Mesenchymal stem cell (in vitro differentiated cells and primary cell): ENCODE data around the gene PCAT6.

Source experiments
- DNase-seq: peaks from one replicate; pipeline ENCODE4 v3.0.0-alpha.2; 2013
- H2AFZ ChIP-seq: one replicate; pipeline ENCODE4 v1.6.1; 2013; ENCODE audit warnings: low read depth, mild to moderate bottlenecking, control low read depth, inconsistent platforms, low read length, moderate library complexity
- H2AK5ac ChIP-seq: 2 replicates; pipeline ENCODE4 v1.6.1; 2013; ENCODE audit warnings: low read length, moderate library complexity, mild to moderate bottlenecking, inconsistent platforms; ENCODE audit not compliant: severe bottlenecking
- H2BK120ac ChIP-seq: one replicate; pipeline ENCODE4 v1.6.1; 2013; ENCODE audit warnings: low read depth, mild to moderate bottlenecking, inconsistent platforms, low read length, moderate library complexity
- H2BK12ac ChIP-seq, 2 experiments: one replicate each; pipeline ENCODE4 v1.6.1; 2013; ENCODE audit warnings: inconsistent platforms in 2 of 2, low read length in 2 of 2, mild to moderate bottlenecking in 2 of 2, moderate library complexity in 2 of 2, control low read depth in 1 of 2
- H2BK15ac ChIP-seq: one replicate; pipeline ENCODE4 v1.6.1; 2013; ENCODE audit warnings: mild to moderate bottlenecking, low read depth, inconsistent platforms; ENCODE audit not compliant: poor library complexity, severe bottlenecking
- H2BK5ac ChIP-seq: 2 replicates; pipeline ENCODE4 v1.6.1; 2013; ENCODE audit warnings: low read depth, mild to moderate bottlenecking, low read length, control low read depth, inconsistent platforms; ENCODE audit not compliant: poor library complexity, severe bottlenecking
- H3K14ac ChIP-seq, 2 experiments: one replicate each; pipeline ENCODE4 v1.6.1; 2013; ENCODE audit warnings: inconsistent platforms in 2 of 2, low read length in 2 of 2, control low read depth in 1 of 2, mild to moderate bottlenecking in 1 of 2, moderate library complexity in 1 of 2
- H3K18ac ChIP-seq, 2 experiments: one replicate each; pipeline ENCODE4 v1.6.1; 2013; ENCODE audit warnings: inconsistent platforms in 2 of 2, low read length in 2 of 2, control low read depth in 1 of 2, low read depth in 1 of 2, mild to moderate bottlenecking in 1 of 2
- H3K23ac ChIP-seq, 2 experiments: one replicate each; pipeline ENCODE4 v1.6.1; 2013; ENCODE audit warnings: inconsistent platforms in 2 of 2, low read length in 2 of 2, mild to moderate bottlenecking in 2 of 2, moderate library complexity in 2 of 2, control low read depth in 1 of 2
- H3K27ac ChIP-seq: 2 replicates; pipeline ENCODE4 v1.5.1; 2013; ENCODE audit warnings: mild to moderate bottlenecking, moderate library complexity, low read length, control low read depth, inconsistent platforms; ENCODE audit not compliant: poor library complexity, severe bottlenecking
- H3K27me3 ChIP-seq, 2 experiments: 2 replicates each; pipeline versions ENCODE4 v1.6.1 to v1.7.0; 2013; ENCODE audit warnings: low read length in 2 of 2, mild to moderate bottlenecking in 2 of 2, moderate library complexity in 2 of 2, control low read depth in 1 of 2, inconsistent platforms in 1 of 2; ENCODE audit not compliant: control insufficient read depth in 1 of 2, insufficient read depth in 1 of 2
- H3K36me3 ChIP-seq, 2 experiments: 2 replicates each; pipeline versions ENCODE4 v1.6.1 to v1.7.0; 2013; ENCODE audit warnings: low read length in 2 of 2, control low read depth in 1 of 2, inconsistent platforms in 1 of 2, low read depth in 1 of 2, mild to moderate bottlenecking in 1 of 2; ENCODE audit not compliant: insufficient read depth in 2 of 2, control insufficient read depth in 1 of 2
- H3K4ac ChIP-seq, 2 experiments: one replicate each; pipeline ENCODE4 v1.6.1; 2013; ENCODE audit warnings: inconsistent platforms in 2 of 2, low read length in 2 of 2, mild to moderate bottlenecking in 2 of 2, moderate library complexity in 2 of 2, control low read depth in 1 of 2, low read depth in 1 of 2
- H3K4me1 ChIP-seq: 2 replicates; pipeline ENCODE4 v1.6.1; 2013; ENCODE audit warnings: low read depth, low read length, control low read depth; ENCODE audit not compliant: control insufficient read depth, insufficient read depth
- H3K4me2 ChIP-seq: 2 replicates; pipeline ENCODE4 v1.6.1; 2013; ENCODE audit warnings: low read length, mild to moderate bottlenecking, inconsistent platforms; ENCODE audit not compliant: poor library complexity, severe bottlenecking
- H3K4me3 ChIP-seq, 2 experiments: 2 replicates each; pipeline versions ENCODE4 v1.5.1 to v1.7.0; 2013; ENCODE audit warnings: low read length in 2 of 2, mild to moderate bottlenecking in 2 of 2, control low read depth in 1 of 2, low read depth in 1 of 2; ENCODE audit not compliant: insufficient read depth in 1 of 2
- H3K79me1 ChIP-seq: replicated peaks from 2 replicates; pipeline ENCODE4 v1.6.1; 2013; ENCODE audit warnings: mild to moderate bottlenecking, control low read depth, low read length, inconsistent platforms; ENCODE audit not compliant: poor library complexity, severe bottlenecking
- H3K9ac ChIP-seq: 2 replicates; pipeline ENCODE4 v1.7.0; 2013; ENCODE audit warnings: mild to moderate bottlenecking, low read length, moderate library complexity
- H3K9me3 ChIP-seq: 2 replicates; pipeline ENCODE4 v1.7.0; 2013; ENCODE audit warnings: mild to moderate bottlenecking, low read length; ENCODE audit not compliant: control insufficient read depth
- H4K8ac ChIP-seq: one replicate; pipeline ENCODE4 v1.6.1; 2013; ENCODE audit warnings: inconsistent platforms, mild to moderate bottlenecking, low read length, moderate library complexity
- H4K91ac ChIP-seq: one replicate; pipeline ENCODE4 v1.6.1; 2013; ENCODE audit warnings: mild to moderate bottlenecking, low read length, inconsistent platforms
- WGBS: methylation state at CpG from one replicate; pipeline ENCODE4 v1.1.7; 2013; ENCODE audit warnings: mixed read lengths; 5-methylcytosine and 5-hydroxymethylcytosine counted together

PCAT6 gene

GRCh38 chr1:202844259-202844658 lies 33.5 kb downstream of the PCAT6 start:
- 92% methylated on average over 5 of the region's 5 CpGs for WGBS
- Histone ChIP-seq H3K23ac (no peak overlapping the region), H2AK5ac (no peak overlapping the region)

GRCh38 chr1:202844935-202845334 lies 34.2 kb downstream of the PCAT6 start:
- H3K36me3 ChIP-seq: no peaks in the 10 kb centered on the region
- no peak overlapping the region for H2BK120ac ChIP-seq
- H2BK5ac ChIP-seq: no peak overlapping the region
- no peaks in the 10 kb centered on the region for H3K79me1 ChIP-seq
- H3K4me3 ChIP-seq: no peak overlapping the region
- peaks cover 2% of the 10 kb centered on the region for H3K4me1 ChIP-seq
- no peak overlapping the region for H3K4me2 ChIP-seq
- no peak overlapping the region for H3K23ac ChIP-seq
- H3K9ac ChIP-seq: no peak overlapping the region
- H2BK12ac ChIP-seq: no peak overlapping the region
- H3K9me3 ChIP-seq: no peaks in the 10 kb centered on the region
- H2AFZ ChIP-seq: no peak overlapping the region
- H4K8ac ChIP-seq: no peak overlapping the region
- H2BK15ac ChIP-seq: no peak overlapping the region
- H4K91ac ChIP-seq: no peak overlapping the region
- no peak overlapping the region for H3K4ac ChIP-seq
- no peak overlapping the region for H3K14ac ChIP-seq
- peaks cover 0 to 42% of the 10 kb centered on the region in 2 experiments for H3K27me3 ChIP-seq
- H2AK5ac ChIP-seq: no peak overlapping the region
- no peak for DNase-seq
- 71% methylated on average over 6 of the region's 6 CpGs for WGBS
- H3K18ac ChIP-seq: no peak overlapping the region
- H3K27ac ChIP-seq: no peak overlapping the region

More at GRCh38 chr1:202844259-202844658, 33.5 kb downstream of the PCAT6 start:
- Histone ChIP-seq H4K91ac (no peak overlapping the region), H3K27me3 (peaks cover 0 to 42% of the 10 kb centered on the region in 2 experiments), H3K4me1 (peaks cover 2% of the 10 kb centered on the region), H2BK12ac (no peak overlapping the region), H3K79me1 (no peaks in the 10 kb centered on the region), H4K8ac (no peak overlapping the region), H3K9ac (no peak overlapping the region), H2BK15ac (no peak overlapping the region), H3K27ac (no peak overlapping the region), H3K4me2 (no peak overlapping the region), H3K18ac (no peak overlapping the region), H3K36me3 (no peaks in the 10 kb centered on the region), H3K9me3 (no peaks in the 10 kb centered on the region), H3K4ac (no peak overlapping the region), H2AFZ (no peak overlapping the region), H3K4me3 (no peak overlapping the region), H2BK120ac (no peak overlapping the region), H2BK5ac (no peak overlapping the region), H3K14ac (no peak overlapping the region)
- no peak for DNase-seq

- Histone ChIP-seq H3K4me1 (peaks cover 2% of the 10 kb centered on the region), H2BK5ac (no peak overlapping the region), H3K23ac (no peak overlapping the region), H3K27me3 (peaks cover 0 to 31% of the 10 kb centered on the region in 2 experiments), H2AK5ac (no peak overlapping the region), H3K79me1 (no peaks in the 10 kb centered on the region), H2AFZ (no peak overlapping the region), H3K36me3 (no peaks in the 10 kb centered on the region), H4K8ac (no peak overlapping the region), H3K4ac (no peak overlapping the region), H4K91ac (no peak overlapping the region), H3K9me3 (no peaks in the 10 kb centered on the region), H2BK120ac (no peak overlapping the region), H3K27ac (no peak overlapping the region), H3K14ac (no peak overlapping the region), H2BK15ac (no peak overlapping the region), H2BK12ac (no peak overlapping the region), H3K18ac (no peak overlapping the region), H3K4me2 (no peak overlapping the region), H3K9ac (no peak overlapping the region), H3K4me3 (no peak overlapping the region)
- 54% methylated on average over 2 of the region's 2 CpGs for WGBS
- no peak for DNase-seq
Measured at GRCh38 chr1:202848191-202848542, 37.4 kb downstream of the PCAT6 start.

GRCh38 chr1:202850593-202851362 lies 40.0 kb downstream of the PCAT6 start:
- Histone ChIP-seq H3K9me3 (no peaks in the 10 kb centered on the region), H3K4me1 (no peaks in the 10 kb centered on the region), H2AFZ (no peak overlapping the region), H3K14ac (no peak overlapping the region), H2BK12ac (no peak overlapping the region), H3K4me2 (no peak overlapping the region), H4K8ac (no peak overlapping the region), H2BK120ac (no peak overlapping the region), H3K79me1 (no peaks in the 10 kb centered on the region), H3K18ac (no peak overlapping the region), H3K4me3 (no peak overlapping the region), H3K9ac (no peak overlapping the region), H4K91ac (no peak overlapping the region), H2BK5ac (no peak overlapping the region), H2BK15ac (no peak overlapping the region), H3K23ac (no peak overlapping the region), H3K4ac (no peak overlapping the region), H3K27me3 (peaks cover 0 to 15% of the 10 kb centered on the region in 2 experiments), H3K27ac (no peak overlapping the region), H2AK5ac (no peak overlapping the region), H3K36me3 (no peaks in the 10 kb centered on the region)
- WGBS: 93% methylated on average over 7 of the region's 7 CpGs
- DNase-seq: no peak
